Smooth muscle cell of the umbilical artery (primary cell): Measurements from ENCODE around the gene KLHL12. TPM values are rescaled to one million over a fixed set of nuclear protein-coding genes. Genes with fewer than 3 reads are reported as not detected.

Experiments
- total RNA-seq: library from RNA; depleted of rRNA; stranded (reverse); fragments of >200 nt; gene quantifications from 2 replicates; pipeline ENCODE4 v1.2.3, GENCODE V29; 2014

Gene KLHL12
- 38.3 and 38.6 TPM in 2 replicates for total RNA-seq

DNA sequence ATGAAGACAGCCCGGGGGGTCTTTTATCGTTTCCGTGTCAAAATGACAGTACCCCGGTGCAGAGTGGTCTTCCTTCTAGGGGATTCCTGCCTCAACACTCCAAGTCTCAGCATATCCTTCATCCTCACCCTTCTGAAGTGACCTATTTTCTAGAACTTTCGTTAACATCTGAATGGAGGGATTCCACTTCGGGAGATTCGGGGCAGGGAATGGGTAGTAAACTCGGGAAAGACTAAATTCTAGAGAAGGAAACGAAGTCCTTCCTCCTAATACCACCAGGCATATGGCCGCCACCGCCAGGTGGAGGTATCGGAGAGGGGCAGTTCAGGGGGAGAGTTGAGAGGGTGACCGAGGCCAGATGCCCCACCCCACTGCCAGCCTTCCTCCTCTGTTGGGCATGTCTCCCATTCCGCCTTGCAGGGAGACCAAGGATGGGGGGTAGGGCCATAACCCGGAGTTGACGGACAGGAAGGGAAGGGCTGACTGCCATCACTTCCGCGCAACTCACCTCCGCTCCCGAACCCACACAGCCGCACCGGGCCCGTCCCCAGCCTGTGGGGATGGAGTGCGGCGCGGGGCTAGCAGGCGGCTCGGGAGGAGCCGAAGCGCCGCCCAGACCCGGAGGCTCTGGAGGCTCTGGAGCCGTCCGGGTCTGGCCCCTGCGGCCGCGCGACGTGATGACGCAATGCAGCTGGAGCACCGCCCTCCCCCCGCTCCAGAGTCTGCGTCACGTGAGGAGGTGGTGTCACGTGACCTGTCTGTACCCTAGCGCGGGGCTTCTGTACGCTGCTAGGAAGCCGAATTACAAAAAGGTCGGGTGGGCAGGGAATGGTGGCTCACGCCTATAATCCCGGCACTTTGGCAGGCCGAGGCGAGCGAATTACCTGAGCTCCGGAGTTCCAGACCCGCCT is at the start of gene KLHL12:
TSS of gene KLHL12 (minus strand) at position 654 of the 911 bp plus-strand sequence. CDS start 2,072 bp downstream, outside the sequence.

DNA sequence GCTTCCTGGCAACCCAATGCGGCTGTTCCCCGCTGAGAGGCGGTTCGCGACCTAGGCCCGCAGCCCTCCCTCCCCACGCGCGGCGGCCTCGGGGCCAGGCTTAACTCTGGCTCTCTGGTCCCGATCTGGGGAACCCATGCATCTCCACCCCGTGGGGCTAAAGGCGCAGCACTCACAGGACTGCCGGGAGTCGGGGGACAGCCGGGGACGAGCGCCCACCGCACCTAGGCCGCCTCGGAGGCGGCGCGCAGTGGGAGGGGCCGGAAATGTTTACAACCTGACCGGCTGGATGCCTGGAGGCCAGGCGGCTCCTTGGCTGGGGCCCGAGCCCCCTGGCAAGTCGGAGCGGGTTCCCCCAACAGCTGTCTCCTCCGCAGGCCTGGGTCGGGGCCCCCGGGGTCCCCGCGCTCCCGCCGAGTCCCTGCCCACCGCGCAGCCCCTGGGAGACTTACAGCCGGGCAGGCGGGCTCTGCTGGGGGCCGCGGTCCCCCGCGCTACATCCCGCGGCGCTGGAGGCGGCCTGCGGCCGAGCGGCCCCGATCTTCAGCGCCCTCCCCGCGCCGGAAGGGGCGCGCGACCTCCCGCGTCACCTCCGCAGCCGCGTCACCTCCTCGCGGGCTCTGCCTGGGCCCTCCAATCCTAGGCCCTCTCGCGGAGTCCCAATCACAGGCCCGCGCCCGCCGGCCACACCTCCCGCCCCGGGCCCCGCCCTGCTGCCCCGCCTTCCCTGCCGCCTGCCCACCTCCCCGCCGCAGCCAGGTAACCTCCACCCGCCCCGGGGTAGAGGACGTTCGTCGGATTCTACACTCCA is 30.9 kb upstream of the KLHL12 start, which contains the start of gene ADIPOR1:
TSS of gene ADIPOR1 (minus strand) at position 580 of the 811 bp plus-strand sequence. CDS start 7,242 bp downstream, outside the sequence.

DNA sequence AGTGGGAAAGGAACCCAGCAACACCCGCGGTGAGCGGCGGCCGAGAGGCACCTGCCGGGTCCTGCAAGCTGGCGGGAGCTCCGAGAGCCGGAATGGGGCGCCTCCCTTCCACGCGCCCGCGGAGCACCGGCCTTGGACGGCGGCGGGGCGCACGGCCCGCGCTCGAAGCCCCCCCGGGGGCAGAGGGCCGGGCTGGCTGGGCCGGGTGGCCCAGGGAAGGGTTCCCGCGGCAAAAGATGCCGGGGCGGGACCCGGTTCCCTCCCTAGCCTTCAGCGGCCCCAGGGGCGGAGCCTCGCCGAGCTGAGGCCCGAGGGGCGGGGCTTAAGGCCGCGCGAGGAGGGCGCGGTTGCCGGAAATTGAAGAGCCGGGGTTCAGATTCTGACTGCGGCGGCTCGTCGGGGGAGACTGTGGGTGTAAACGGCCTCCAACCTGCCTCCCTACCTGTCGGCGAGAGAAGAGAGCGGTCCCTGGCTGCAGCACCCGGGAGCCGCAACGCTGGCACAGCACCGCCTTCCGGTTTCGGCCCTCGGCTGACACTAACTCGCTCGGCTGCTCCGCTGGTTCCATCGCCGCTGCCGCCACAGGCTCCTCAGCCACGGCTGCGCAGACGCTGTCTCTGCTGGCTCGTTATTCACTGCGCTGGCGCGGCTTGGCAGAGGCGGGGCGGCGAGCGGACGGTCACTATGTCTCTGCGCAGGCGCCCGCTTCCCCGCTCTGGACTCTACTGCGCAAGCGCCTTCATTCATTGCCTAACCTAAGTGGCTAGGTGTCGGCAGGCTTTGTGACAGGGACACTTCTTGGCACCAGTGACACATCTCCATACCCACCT is 38.3 kb downstream of the KLHL12 start, which contains the start of gene RABIF:
TSS of gene RABIF (minus strand) at position 619 of the 830 bp plus-strand sequence. CDS start at position 568, 51 bp downstream.

Other genes with a start within 250 kb of the KLHL12 start
- not detected in 2 replicates for gene SYT2, start 216.8 kb downstream of the KLHL12 start, total RNA-seq
- gene KDM5B, start 118.8 kb downstream of the KLHL12 start, total RNA-seq, result 109 and 127 TPM in 2 replicates
- 0.78 and 0.89 TPM in 2 replicates for gene PCAT6, start 116.3 kb downstream of the KLHL12 start, total RNA-seq
- 3.0 and 5.0 TPM in 2 replicates for gene RABIF, start 38.1 kb downstream of the KLHL12 start, total RNA-seq
- 120 TPM in 2 replicates for gene ADIPOR1, start 31.1 kb upstream of the KLHL12 start, total RNA-seq
- 40.7 and 83.1 TPM in 2 replicates for gene CYB5R1, start 40.0 kb upstream of the KLHL12 start, total RNA-seq
- 80.8 and 116 TPM in 2 replicates for gene TMEM183A, start 80.1 kb upstream of the KLHL12 start, total RNA-seq
- gene PPFIA4, start 99.3 kb upstream of the KLHL12 start, total RNA-seq, result 20.9 and 24.6 TPM in 2 replicates
- gene MYOG, start 158.8 kb upstream of the KLHL12 start, total RNA-seq, result not detected in 2 replicates
- 5.7 and 12.8 TPM in 2 replicates for gene ADORA1, start 200.5 kb upstream of the KLHL12 start, total RNA-seq
- gene MYBPH, start 248.6 kb upstream of the KLHL12 start, total RNA-seq, result 0.30 TPM in 1 of 2 replicates, not detected in the other